ENCODE data around the gene TBCC. TPM values are rescaled to one million over a fixed set of nuclear protein-coding genes. Genes with fewer than 3 reads are reported as not detected.

The TBCC gene
- total RNA-seq, 1 donor from 2014 or later: 23.4 TPM

- no peak for DNase-seq (ENCODE audit: low spot score)
- peaks cover 2% of the 10 kb centered on the region for H3K4me1 Mint-ChIP-seq (ENCODE audit: unreplicated experiment)
- peaks cover 3% of the 10 kb centered on the region for H3K27me3 Mint-ChIP-seq (ENCODE audit: unreplicated experiment)
- TF ChIP-seq CTCF (IDR thresholded peaks at IDR 0.05; ENCODE audit: unreplicated experiment): no peak
- no peaks in the 10 kb centered on the region for H3K36me3 Mint-ChIP-seq (ENCODE audit: low read depth, unreplicated experiment)
- H3K9me3 Mint-ChIP-seq (ENCODE audit: unreplicated experiment): no peaks in the 10 kb centered on the region
- no peak overlapping the region for H3K4me3 Mint-ChIP-seq (ENCODE audit: unreplicated experiment)
- H3K27ac Mint-ChIP-seq (ENCODE audit: unreplicated experiment): no peak overlapping the region
These were observed 18.8 kb downstream of the TBCC start for GRCh38 chr6:42727087-42727611.

GRCh38 chr6:42726485-42727086, 19.3 kb downstream of the TBCC start:
- H3K4me1 Mint-ChIP-seq (ENCODE audit: unreplicated experiment): peaks cover 2% of the 10 kb centered on the region
- no peak overlapping the region for H3K27ac Mint-ChIP-seq (ENCODE audit: unreplicated experiment)
- H3K9me3 Mint-ChIP-seq (ENCODE audit: unreplicated experiment): no peaks in the 10 kb centered on the region
- peaks cover 3% of the 10 kb centered on the region for H3K27me3 Mint-ChIP-seq (ENCODE audit: unreplicated experiment)
- TF ChIP-seq CTCF (IDR thresholded peaks at IDR 0.05; ENCODE audit: unreplicated experiment): peak; percentile 87
- H3K4me3 Mint-ChIP-seq (ENCODE audit: unreplicated experiment): peak overlapping the region; percentile 18
- no peaks in the 10 kb centered on the region for H3K36me3 Mint-ChIP-seq (ENCODE audit: low read depth, unreplicated experiment)
- DNase-seq (ENCODE audit: low spot score): peak; percentile 30

GRCh38 chr6:42726026-42726425, 19.9 kb downstream of the TBCC start:
- peaks cover 2% of the 10 kb centered on the region for H3K4me1 Mint-ChIP-seq (ENCODE audit: unreplicated experiment)
- TF ChIP-seq CTCF (IDR thresholded peaks at IDR 0.05; ENCODE audit: unreplicated experiment): no peak
- no peak for DNase-seq (ENCODE audit: low spot score)
- H3K4me3 Mint-ChIP-seq (ENCODE audit: unreplicated experiment): peak overlapping the region; percentile 18
- peaks cover 3% of the 10 kb centered on the region for H3K27me3 Mint-ChIP-seq (ENCODE audit: unreplicated experiment)
- no peak overlapping the region for H3K27ac Mint-ChIP-seq (ENCODE audit: unreplicated experiment)
- no peaks in the 10 kb centered on the region for H3K9me3 Mint-ChIP-seq (ENCODE audit: unreplicated experiment)
- no peaks in the 10 kb centered on the region for H3K36me3 Mint-ChIP-seq (ENCODE audit: low read depth, unreplicated experiment)

GRCh38 chr6:42724825-42725224, 21.1 kb downstream of the TBCC start:
- Mint-ChIP-seq H3K4me1 (ENCODE audit: unreplicated experiment) (peaks cover 8% of the 10 kb centered on the region), H3K36me3 (ENCODE audit: low read depth, unreplicated experiment) (no peaks in the 10 kb centered on the region), H3K4me3 (ENCODE audit: unreplicated experiment) (no peak overlapping the region), H3K9me3 (ENCODE audit: unreplicated experiment) (no peaks in the 10 kb centered on the region), H3K27me3 (ENCODE audit: unreplicated experiment) (peaks cover 3% of the 10 kb centered on the region), H3K27ac (ENCODE audit: unreplicated experiment) (no peak overlapping the region)
- DNase-seq (ENCODE audit: low spot score): no peak
- no peak for TF ChIP-seq CTCF (IDR thresholded peaks at IDR 0.05; ENCODE audit: unreplicated experiment)

- no peak within 1 kb of the TSS for H3K27ac Mint-ChIP-seq (ENCODE audit: unreplicated experiment)
These were observed 23.4 kb downstream of the TBCC start, which contains the start of gene PRPH2 for GRCh38 chr6:42722497-42722896. Gene PRPH2, minus strand, starts transcription at chr6:42722597. Its CDS starts 263 bp downstream, at chr6:42722334.

More at GRCh38 chr6:42722497-42722896, 23.4 kb downstream of the TBCC start, which contains the start of gene PRPH2:
- H3K4me1 Mint-ChIP-seq (ENCODE audit: unreplicated experiment): peaks cover 8% of the 10 kb centered on the region
- no peaks in the 10 kb centered on the region for H3K36me3 Mint-ChIP-seq (ENCODE audit: low read depth, unreplicated experiment)
- TF ChIP-seq CTCF (IDR thresholded peaks at IDR 0.05; ENCODE audit: unreplicated experiment): no peak
- H3K27me3 Mint-ChIP-seq (ENCODE audit: unreplicated experiment): no peaks in the 10 kb centered on the region
- no peak for DNase-seq (ENCODE audit: low spot score)
- no peak within 1 kb of the TSS for H3K4me3 Mint-ChIP-seq (ENCODE audit: unreplicated experiment)
- H3K9me3 Mint-ChIP-seq (ENCODE audit: unreplicated experiment): no peaks in the 10 kb centered on the region
